Lower leg skin (tissue), 4 donors: ENCODE results near the gene SCP2. TPM values are rescaled to one million over a fixed set of nuclear protein-coding genes. Genes with fewer than 3 reads are reported as not detected.

Experiments
- DNase-seq, 2 donors: peaks; one replicate each; pipeline ENCODE4 v3.0.0-alpha.2; 2019; ENCODE audit warnings: low spot score in 2 of 2
- H3K4me3 ChIP-seq: fragments of 200-600 bp; sonication (generic); 2 replicates; pipeline ENCODE4 v1.5.1; 2017; ENCODE audit warnings: mild to moderate bottlenecking, low read depth; ENCODE audit not compliant: poor library complexity, severe bottlenecking
- CTCF ChIP-seq, 3 donors: fragments of 450-650 bp; IDR thresholded peaks; one replicate each; pipeline ENCODE4 v1.5.1; 2016; ENCODE audit warnings: antibody characterized with exemption in 3 of 3, mild to moderate bottlenecking in 3 of 3, moderate library complexity in 2 of 3
- POLR2A ChIP-seq, 2 donors: fragments of 450-650 bp; IDR thresholded peaks; one replicate each; pipeline ENCODE4 v1.6.1; 2016 to 2017; ENCODE audit warnings: antibody characterized with exemption in 2 of 2, mild to moderate bottlenecking in 1 of 2, moderate library complexity in 1 of 2
- WGBS, 2 donors: methylation state at CpG; one replicate each; pipeline ENCODE4 v1.1.5; 2018; 5-methylcytosine and 5-hydroxymethylcytosine counted together
- intact Hi-C: fragments of 100-400 bp; cut with DNase I; formaldehyde crosslinking; loops from one replicate; pipeline ENCODE4 v1.15.0; 2023; ENCODE audit warnings: low total_unique reads
- total RNA-seq, 4 donors: library from RNA; depleted of rRNA; stranded (reverse); fragments of >200 nt; gene quantifications; one replicate each; pipeline ENCODE4 v1.1.0, GENCODE V29; 2016

Gene SCP2
- total RNA-seq, 4 donors from 2014 or later, result 79.4 to 124 (median 106) TPM

GRCh38 chr1:53081384-53082066 lies 154.4 kb downstream of the SCP2 start:
- intact Hi-C loops, result no loop called here
- TF ChIP-seq POLR2A (IDR thresholded peaks at IDR 0.05), result no peak
- no peak for TF ChIP-seq CTCF (IDR thresholded peaks at IDR 0.05)
- DNase-seq, result no peak
- no peak overlapping the region for H3K4me3 ChIP-seq
- WGBS, 2 donors, result 84 to 87% methylated on average over 14 of the region's 14 CpGs

GRCh38 chr1:53082826-53083455 lies 155.9 kb downstream of the SCP2 start:
- H3K4me3 ChIP-seq, result no peak overlapping the region
- DNase-seq, result no peak
- no peak for TF ChIP-seq POLR2A (IDR thresholded peaks at IDR 0.05)
- TF ChIP-seq CTCF (IDR thresholded peaks at IDR 0.05), result no peak
- intact Hi-C loops, result no loop called here
- WGBS, 2 donors, result 80 to 83% methylated on average over 13 of the region's 13 CpGs

DNA sequence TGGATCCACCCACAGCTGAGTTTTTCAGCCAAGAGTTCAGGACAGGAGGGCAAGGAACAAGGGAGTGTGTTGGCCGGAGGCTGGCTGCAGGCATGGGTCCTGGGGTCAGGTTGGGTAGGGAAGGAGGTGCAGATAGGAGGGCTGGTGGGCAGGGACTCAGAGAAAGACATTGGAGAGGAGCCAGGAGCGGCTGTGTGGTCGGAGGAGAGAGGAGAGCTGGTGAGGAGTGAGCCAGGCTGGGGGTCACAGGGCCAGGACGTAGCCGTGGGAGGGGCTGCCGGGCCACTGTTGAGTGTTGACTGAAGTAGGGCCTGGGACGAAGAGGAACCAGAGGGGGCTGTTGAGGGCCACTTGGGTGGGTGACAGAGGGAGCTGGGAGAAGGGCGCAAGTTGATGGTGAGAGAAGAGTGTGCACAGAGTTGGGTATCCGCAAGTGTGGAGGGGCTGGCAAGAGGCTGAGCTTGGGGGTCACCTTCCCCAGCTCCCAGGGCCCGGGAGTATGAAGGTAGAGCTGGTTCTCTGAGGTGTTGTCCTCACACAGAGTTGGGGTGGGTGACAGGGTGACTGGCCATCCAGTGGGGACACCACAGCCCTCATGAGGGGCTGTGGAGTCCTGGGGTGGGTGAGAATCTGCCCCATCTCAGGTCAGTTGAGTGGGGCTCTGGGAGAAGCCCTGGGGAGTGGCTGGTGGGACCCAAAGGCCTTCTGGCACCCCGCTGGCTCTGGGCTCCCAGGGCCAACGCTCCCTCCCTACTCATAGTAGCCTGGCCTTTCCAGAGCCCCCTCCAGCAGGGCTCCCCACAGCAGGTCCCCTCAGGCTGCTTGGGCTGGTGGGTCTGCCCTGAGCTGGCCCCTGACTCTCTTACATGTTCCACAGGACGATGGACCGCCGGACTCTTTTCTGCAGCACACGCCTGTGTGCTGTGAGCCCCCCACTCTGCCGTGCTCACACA lies 156.8 kb downstream of the SCP2 start:
- H3K4me3 ChIP-seq, result no peak overlapping the region
- DNase-seq, result no peak
- TF ChIP-seq POLR2A (IDR thresholded peaks at IDR 0.05) (no peak), CTCF (IDR thresholded peaks at IDR 0.05) (no peak)
- intact Hi-C loops, result no loop called here
- 81 to 87% methylated on average over 16 to 17 of the region's 17 CpGs for WGBS, 2 donors

DNA sequence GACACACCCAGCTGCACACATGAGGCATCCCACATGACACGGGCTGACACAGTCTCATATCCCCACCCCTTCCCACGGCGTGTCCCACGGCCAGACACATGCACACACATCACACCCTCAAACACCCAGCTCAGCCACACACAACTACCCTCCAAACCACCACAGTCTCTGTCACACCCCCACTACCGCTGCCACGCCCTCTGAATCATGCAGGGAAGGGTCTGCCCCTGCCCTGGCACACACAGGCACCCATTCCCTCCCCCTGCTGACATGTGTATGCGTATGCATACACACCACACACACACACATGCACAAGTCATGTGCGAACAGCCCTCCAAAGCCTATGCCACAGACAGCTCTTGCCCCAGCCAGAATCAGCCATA lies 157.5 kb downstream of the SCP2 start:
- intact Hi-C loops, result no loop called here
- TF ChIP-seq CTCF (IDR thresholded peaks at IDR 0.05) (no peak), POLR2A (IDR thresholded peaks at IDR 0.05) (no peak)
- H3K4me3 ChIP-seq, result no peak overlapping the region
- WGBS, 2 donors, result 55 to 63% methylated on average over 8 of the region's 8 CpGs
- no peak for DNase-seq

DNA sequence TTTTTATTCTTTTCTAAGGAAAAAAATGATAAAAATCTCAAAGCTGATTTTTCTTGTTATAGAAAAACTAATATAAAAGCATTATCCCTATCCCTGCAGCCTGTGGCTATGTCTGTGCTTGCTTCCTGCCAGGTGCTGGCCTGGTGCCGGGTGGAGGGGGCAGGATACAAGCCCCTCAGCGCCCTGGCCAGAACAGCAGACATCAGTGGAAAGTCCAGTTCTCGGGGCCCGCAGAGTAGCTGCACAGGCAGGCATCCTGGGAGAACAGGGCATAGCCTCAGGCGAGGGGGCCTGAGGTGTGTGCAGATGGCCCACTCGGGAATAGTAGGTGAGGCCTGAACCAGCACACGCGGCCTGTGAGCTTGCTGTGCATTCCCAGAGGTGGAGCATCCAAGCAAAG lies 158.3 kb downstream of the SCP2 start:
- intact Hi-C loops, result no loop called here
- H3K4me3 ChIP-seq, result no peak overlapping the region
- DNase-seq, result no peak
- TF ChIP-seq CTCF (IDR thresholded peaks at IDR 0.05) (no peak), POLR2A (IDR thresholded peaks at IDR 0.05) (no peak)
- WGBS, 2 donors, result 84 to 92% methylated on average over 5 to 8 of the region's 8 CpGs
